ENCODE data around the gene FOXK1.

The FOXK1 gene

GRCh38 chr7:4787541-4787940, 105.4 kb downstream of the FOXK1 start:
- no peak overlapping the region for H3K4me3 ChIP-seq (replicated peaks; ENCODE audit: low read depth, low read length)
- no peak for TF ChIP-seq CTCF (IDR thresholded peaks at IDR 0.05; ENCODE audit: low read depth, low read length, missing control alignments)
- DNase-seq (ENCODE audit: extremely low read depth, low read depth) = no peak

- no peak for TF ChIP-seq CTCF (IDR thresholded peaks at IDR 0.05; ENCODE audit: low read depth, low read length, missing control alignments)
- no peak for DNase-seq (ENCODE audit: extremely low read depth, low read depth)
- no peak overlapping the region for H3K4me3 ChIP-seq (replicated peaks; ENCODE audit: low read depth, low read length)
Measured at GRCh38 chr7:4787947-4788626, 106.0 kb downstream of the FOXK1 start.

- no peak for TF ChIP-seq CTCF (IDR thresholded peaks at IDR 0.05; ENCODE audit: low read depth, low read length, missing control alignments)
- no peak overlapping the region for H3K4me3 ChIP-seq (replicated peaks; ENCODE audit: low read depth, low read length)
- DNase-seq (ENCODE audit: extremely low read depth, low read depth) = no peak
Measured at GRCh38 chr7:4788627-4789189, 106.6 kb downstream of the FOXK1 start.

- no peak for DNase-seq (ENCODE audit: extremely low read depth, low read depth)
- H3K4me3 ChIP-seq (replicated peaks; ENCODE audit: low read depth, low read length) = no peak overlapping the region
- TF ChIP-seq CTCF (IDR thresholded peaks at IDR 0.05; ENCODE audit: low read depth, low read length, missing control alignments) = no peak
Measured at GRCh38 chr7:4789194-4790077, 107.3 kb downstream of the FOXK1 start.

GRCh38 chr7:4790078-4790465, 108.0 kb downstream of the FOXK1 start:
- no peak for TF ChIP-seq CTCF (IDR thresholded peaks at IDR 0.05; ENCODE audit: low read depth, low read length, missing control alignments)
- no peak for DNase-seq (ENCODE audit: extremely low read depth, low read depth)
- H3K4me3 ChIP-seq (replicated peaks; ENCODE audit: low read depth, low read length) = no peak overlapping the region

GRCh38 chr7:4790516-4790991, 108.5 kb downstream of the FOXK1 start:
- DNase-seq (ENCODE audit: extremely low read depth, low read depth) = no peak
- H3K4me3 ChIP-seq (replicated peaks; ENCODE audit: low read depth, low read length) = no peak overlapping the region
- TF ChIP-seq CTCF (IDR thresholded peaks at IDR 0.05; ENCODE audit: low read depth, low read length, missing control alignments) = no peak
